Right lobe of liver (tissue), 4 donors: ENCODE measurements around the gene FAM162B.

Experiments used
- CTCF ChIP-seq, 4 donors: fragments of 200-600 bp in 3 of 4; fragments of 450-650 bp in 1 of 4; IDR thresholded peaks; one replicate each; pipeline versions ENCODE4 v1.5.1 to v1.8.0; 2016 to 2022; ENCODE audit warnings: antibody characterized with exemption in 4 of 4, mild to moderate bottlenecking in 2 of 4
- POLR2A ChIP-seq: fragments of 450-650 bp; IDR thresholded peaks from one replicate; pipeline ENCODE4 v1.6.1; 2017; ENCODE audit warnings: antibody characterized with exemption, mild to moderate bottlenecking
- donor health status: DM: no; HTN: no; CAD: no.
- donor health status: DM: no; HTN: no; CAD: no.
- donor health status: DM: no; HTN: yes; CAD: no.

- TF ChIP-seq CTCF (IDR thresholded peaks at IDR 0.05) (no peak), POLR2A (no peak)
These were observed 46.6 kb upstream of the FAM162B start for GRCh38 chr6:116812051-116812650.
